Effector memory CD4-positive, alpha-beta T cell (primary cell): ENCODE measurements around the gene DNAJC4.

Experiments
- DNase-seq, 3 donors: peaks; one replicate each; pipeline ENCODE4 v3.0.0-alpha.2; 2020
- H3K27ac ChIP-seq: 2 replicates; pipeline ENCODE4 v1.7.0; 2013; ENCODE audit warnings: mild to moderate bottlenecking, low read length, moderate library complexity; ENCODE audit not compliant: insufficient read depth, poor library complexity, severe bottlenecking
- H3K27me3 ChIP-seq: replicated peaks from 2 replicates; pipeline ENCODE4 v1.7.0; 2013; ENCODE audit warnings: mild to moderate bottlenecking, low read length; ENCODE audit not compliant: insufficient read depth, control insufficient read depth, poor library complexity, severe bottlenecking
- H3K36me3 ChIP-seq: 2 replicates; pipeline ENCODE4 v1.7.0; 2013; ENCODE audit warnings: mild to moderate bottlenecking, low read length, moderate library complexity; ENCODE audit not compliant: control insufficient read depth, insufficient read depth
- H3K4me1 ChIP-seq: 2 replicates; pipeline ENCODE4 v1.7.0; 2013; ENCODE audit warnings: low read length, mild to moderate bottlenecking; ENCODE audit not compliant: control insufficient read depth, insufficient read depth, poor library complexity, severe bottlenecking
- H3K4me3 ChIP-seq: 2 replicates; pipeline ENCODE4 v1.7.0; 2013; ENCODE audit warnings: low read length, low read depth, mild to moderate bottlenecking; ENCODE audit not compliant: insufficient read depth, poor library complexity, severe bottlenecking
- H3K9me3 ChIP-seq: 2 replicates; pipeline ENCODE4 v1.7.0; 2013; ENCODE audit warnings: mild to moderate bottlenecking, low read length, moderate library complexity; ENCODE audit not compliant: control insufficient read depth

Gene DNAJC4

DNA sequence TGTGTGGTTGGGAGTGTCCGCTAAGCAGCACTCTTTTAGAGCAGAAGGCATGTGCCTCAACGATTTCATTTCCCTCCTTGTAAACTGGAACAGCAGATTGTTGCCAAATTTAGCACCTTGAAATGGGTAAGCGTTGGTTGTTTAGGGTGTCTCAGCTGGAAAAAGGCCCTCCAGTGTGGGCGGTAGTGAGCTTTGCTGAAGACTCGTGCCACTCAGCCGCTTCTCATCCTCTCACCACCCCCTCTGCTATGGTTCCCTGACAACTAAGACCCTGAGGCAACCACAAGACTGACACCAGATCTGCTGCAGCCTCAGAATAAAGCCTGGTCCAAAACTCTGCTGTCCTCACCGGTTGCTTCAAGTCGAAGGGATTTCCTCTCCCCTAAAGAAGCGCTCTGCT lies 33.7 kb upstream of the DNAJC4 start:
- peaks cover 87% of the 10 kb centered on the region for H3K36me3 ChIP-seq
- no peaks in the 10 kb centered on the region for H3K9me3 ChIP-seq
- H3K27me3 ChIP-seq, result no peaks in the 10 kb centered on the region
- DNase-seq, result no peak
- H3K4me3 ChIP-seq, result no peak overlapping the region
- no peaks in the 10 kb centered on the region for H3K4me1 ChIP-seq
- H3K27ac ChIP-seq, result no peak overlapping the region

DNA sequence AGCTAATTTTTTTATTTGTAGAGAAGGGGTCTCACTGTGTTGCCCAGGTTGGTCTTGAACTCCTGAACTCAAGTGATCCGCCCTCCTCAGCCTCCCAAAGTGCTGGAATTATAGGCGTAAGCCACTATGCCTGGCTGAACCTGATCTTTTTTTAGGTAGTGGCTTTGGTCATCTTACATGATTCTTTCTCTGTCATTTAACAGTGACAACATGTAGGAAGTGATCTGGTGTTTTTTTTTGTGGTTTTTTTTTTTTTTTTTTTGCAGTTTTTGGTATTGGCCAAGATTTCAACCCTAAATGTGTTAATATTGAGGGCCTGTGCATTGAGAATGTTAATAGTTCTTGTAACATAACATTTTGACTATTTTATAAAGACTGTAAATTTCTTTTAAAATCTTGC lies 31.8 kb upstream of the DNAJC4 start:
- H3K4me1 ChIP-seq, result no peaks in the 10 kb centered on the region
- H3K9me3 ChIP-seq, result no peaks in the 10 kb centered on the region
- DNase-seq, result no peak
- H3K27ac ChIP-seq, result no peak overlapping the region
- peaks cover 93% of the 10 kb centered on the region for H3K36me3 ChIP-seq
- H3K27me3 ChIP-seq, result no peaks in the 10 kb centered on the region
- no peak overlapping the region for H3K4me3 ChIP-seq

DNA sequence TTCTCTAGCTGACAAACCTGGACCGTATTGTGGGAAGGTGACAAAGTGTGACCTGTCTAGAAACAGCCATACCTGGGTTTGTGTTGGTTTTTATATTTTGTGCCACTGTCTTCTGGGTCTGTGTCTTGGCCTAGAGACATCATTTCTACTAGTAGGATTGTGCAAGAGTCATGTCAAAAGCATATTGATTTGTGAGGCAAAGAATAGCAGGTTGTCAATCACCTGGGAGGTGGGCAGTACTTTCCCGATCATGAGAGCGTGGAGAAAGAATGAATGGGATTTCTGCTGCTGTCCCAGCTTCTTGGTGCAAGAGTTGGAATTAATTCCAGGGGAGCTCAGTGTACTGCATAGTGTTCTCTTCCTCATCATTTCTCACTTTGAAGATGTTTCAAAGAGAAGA lies 28.8 kb upstream of the DNAJC4 start:
- Histone ChIP-seq H3K27me3 (no peaks in the 10 kb centered on the region), H3K4me1 (peaks cover 20% of the 10 kb centered on the region), H3K9me3 (no peaks in the 10 kb centered on the region), H3K4me3 (no peak overlapping the region), H3K36me3 (peaks cover 71% of the 10 kb centered on the region), H3K27ac (no peak overlapping the region)
- DNase-seq, result no peak

DNA sequence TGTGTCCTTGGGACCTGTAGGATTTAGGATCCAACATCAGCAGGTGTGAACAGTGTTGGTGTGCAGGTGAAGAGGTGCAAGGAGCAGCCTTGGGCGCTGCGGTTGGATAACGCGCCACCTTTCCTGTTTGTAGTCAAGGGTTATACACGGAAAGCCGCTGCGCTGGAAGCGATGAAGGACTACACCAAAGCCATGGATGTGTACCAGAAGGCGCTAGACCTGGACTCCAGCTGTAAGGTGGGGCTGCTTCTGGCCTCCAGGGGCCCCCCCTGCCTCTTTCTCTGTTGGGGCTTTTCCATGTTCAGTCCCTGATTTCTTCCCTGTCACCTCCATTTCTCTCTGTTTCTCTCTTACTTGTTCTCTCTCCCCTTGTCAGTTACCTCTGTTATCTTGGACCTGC lies 27.4 kb upstream of the DNAJC4 start:
- no peak for DNase-seq
- Histone ChIP-seq H3K27ac (no peak overlapping the region), H3K27me3 (no peaks in the 10 kb centered on the region), H3K36me3 (peaks cover 56% of the 10 kb centered on the region), H3K9me3 (no peaks in the 10 kb centered on the region), H3K4me1 (peaks cover 35% of the 10 kb centered on the region), H3K4me3 (no peak overlapping the region)

DNA sequence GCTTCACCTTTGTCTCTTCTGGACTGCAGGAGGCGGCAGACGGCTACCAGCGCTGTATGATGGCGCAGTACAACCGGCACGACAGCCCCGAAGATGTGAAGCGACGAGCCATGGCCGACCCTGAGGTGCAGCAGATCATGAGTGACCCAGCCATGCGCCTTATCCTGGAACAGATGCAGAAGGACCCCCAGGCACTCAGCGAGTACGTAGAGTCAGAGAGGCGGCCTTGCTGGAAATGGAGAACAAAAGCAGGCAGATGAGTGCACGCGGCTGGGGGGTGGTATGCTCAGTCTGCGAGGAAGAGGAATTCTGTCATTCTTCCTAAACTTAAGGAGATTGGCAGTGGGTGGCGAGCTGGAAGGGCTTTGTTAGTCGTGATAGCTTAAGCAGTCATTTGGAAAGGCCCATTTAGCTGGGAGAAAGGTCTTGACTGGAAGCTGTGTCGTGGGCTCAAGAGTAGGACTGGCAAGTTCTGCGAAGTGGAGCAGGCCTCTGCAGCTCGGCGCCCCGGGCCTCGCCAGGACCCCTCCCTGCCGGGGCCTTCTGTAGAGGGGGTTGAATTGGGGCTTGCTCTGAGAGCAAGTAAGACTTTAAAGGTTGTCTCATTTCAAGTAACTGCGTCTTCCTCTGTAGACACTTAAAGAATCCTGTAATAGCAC lies 26.8 kb upstream of the DNAJC4 start:
- H3K27me3 ChIP-seq, result no peaks in the 10 kb centered on the region
- H3K27ac ChIP-seq, result no peak overlapping the region
- no peak overlapping the region for H3K4me3 ChIP-seq
- peaks cover 40% of the 10 kb centered on the region for H3K4me1 ChIP-seq
- H3K36me3 ChIP-seq, result peaks cover 51% of the 10 kb centered on the region
- no peak for DNase-seq
- no peaks in the 10 kb centered on the region for H3K9me3 ChIP-seq

DNA sequence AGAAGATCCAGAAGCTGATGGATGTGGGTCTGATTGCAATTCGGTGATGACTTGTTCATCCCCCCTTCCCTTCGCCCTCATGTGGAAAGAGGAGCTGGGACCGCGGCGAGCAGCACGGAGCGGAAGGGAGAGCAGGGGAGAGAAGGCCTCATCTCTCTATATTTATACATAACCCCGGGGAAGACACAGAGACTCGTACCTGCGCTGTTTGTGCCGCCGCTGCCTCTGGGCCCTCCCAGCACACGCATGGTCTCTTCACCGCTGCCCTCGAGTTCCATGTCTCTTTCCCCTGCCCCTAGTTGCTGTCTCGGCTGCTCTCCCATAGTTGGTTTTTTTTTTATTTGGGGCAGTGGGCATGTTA lies 26.3 kb upstream of the DNAJC4 start:
- no peaks in the 10 kb centered on the region for H3K27me3 ChIP-seq
- H3K36me3 ChIP-seq, result peaks cover 46% of the 10 kb centered on the region
- H3K9me3 ChIP-seq, result no peaks in the 10 kb centered on the region
- H3K4me1 ChIP-seq, result peaks cover 43% of the 10 kb centered on the region
- H3K4me3 ChIP-seq, result no peak overlapping the region
- no peak overlapping the region for H3K27ac ChIP-seq
- DNase-seq, result no peak

DNA sequence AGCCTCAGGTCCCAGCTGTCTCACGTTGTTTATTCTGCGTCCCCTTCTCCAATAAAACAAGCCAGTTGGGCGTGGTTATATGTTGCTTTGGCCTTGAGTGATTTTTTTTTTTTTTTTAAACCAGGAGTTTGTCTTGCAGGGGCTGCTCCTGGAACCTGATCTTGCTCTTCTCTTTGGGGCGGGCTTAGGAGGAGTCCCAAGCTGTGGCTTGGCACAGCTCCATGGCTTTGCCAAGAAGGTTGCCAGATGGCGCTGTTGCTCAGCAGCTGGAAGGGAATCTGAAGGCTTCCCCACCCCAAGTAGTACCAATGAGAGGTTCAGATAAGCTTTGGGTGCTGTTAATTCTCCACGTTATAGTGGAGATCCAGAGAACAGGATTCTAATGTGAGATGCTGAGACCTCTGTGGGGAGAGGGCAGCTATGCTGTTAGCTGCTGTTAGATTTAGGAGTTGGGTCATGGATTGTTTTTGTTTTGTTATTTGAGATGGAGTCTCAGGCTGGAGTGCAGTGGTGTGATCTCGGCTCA lies 25.8 kb upstream of the DNAJC4 start:
- Histone ChIP-seq H3K36me3 (peaks cover 48% of the 10 kb centered on the region), H3K9me3 (no peaks in the 10 kb centered on the region), H3K4me1 (peaks cover 43% of the 10 kb centered on the region), H3K27me3 (no peaks in the 10 kb centered on the region), H3K27ac (no peak overlapping the region), H3K4me3 (no peak overlapping the region)
- DNase-seq, result peak; percentile 71 to 78 (median 73)

DNA sequence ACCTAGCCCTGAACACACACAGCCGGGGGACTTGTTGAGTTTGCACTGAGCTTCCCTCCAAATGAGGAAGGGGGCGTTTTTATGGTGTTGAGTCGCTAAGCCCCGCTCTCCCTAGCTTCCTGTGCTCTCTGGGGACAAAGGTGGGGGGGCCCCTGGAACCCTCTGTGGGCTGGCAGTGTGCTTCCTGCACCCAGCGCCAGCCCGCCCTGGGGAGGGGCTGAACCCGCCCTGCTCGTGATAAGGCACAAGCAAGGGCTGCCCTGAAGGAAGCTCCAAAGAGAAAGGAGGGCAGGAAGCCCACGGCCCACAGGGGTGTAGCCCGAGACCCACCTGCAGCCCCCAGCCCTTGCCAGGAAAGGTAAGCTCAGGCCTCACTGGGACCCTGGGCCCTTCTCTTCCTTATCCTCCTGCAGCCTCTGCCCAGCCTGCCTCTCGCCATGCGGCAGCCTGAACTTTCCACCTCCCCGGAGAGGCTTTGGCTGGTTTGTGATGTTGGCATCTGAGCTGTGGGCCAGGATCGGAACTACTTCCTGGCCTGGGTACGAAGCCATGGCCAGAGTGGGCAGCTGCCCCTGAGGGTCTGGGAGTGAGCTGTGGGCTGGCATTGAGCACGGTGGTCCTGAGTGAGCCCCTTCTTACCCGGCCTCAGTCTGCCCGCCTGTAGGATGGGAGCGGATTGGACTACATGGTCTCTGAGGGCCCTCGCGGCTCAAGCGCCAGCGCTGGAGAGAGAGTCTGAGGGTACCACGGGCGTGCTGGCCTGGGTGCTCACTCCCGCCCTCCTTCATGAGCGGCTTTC lies 23.7 kb upstream of the DNAJC4 start, which contains the start of gene FERMT3:
FERMT3 (plus strand) TSS at position 265 of the 799 bp plus-strand sequence. CDS start 644 bp downstream, outside the sequence.
- H3K4me1 ChIP-seq, result peaks cover 43% of the 10 kb centered on the region
- H3K4me3 ChIP-seq, result peak within 1 kb of the TSS; percentile 84
- peak in 2 of 3 donors; percentile 48 to 52 for DNase-seq

DNA sequence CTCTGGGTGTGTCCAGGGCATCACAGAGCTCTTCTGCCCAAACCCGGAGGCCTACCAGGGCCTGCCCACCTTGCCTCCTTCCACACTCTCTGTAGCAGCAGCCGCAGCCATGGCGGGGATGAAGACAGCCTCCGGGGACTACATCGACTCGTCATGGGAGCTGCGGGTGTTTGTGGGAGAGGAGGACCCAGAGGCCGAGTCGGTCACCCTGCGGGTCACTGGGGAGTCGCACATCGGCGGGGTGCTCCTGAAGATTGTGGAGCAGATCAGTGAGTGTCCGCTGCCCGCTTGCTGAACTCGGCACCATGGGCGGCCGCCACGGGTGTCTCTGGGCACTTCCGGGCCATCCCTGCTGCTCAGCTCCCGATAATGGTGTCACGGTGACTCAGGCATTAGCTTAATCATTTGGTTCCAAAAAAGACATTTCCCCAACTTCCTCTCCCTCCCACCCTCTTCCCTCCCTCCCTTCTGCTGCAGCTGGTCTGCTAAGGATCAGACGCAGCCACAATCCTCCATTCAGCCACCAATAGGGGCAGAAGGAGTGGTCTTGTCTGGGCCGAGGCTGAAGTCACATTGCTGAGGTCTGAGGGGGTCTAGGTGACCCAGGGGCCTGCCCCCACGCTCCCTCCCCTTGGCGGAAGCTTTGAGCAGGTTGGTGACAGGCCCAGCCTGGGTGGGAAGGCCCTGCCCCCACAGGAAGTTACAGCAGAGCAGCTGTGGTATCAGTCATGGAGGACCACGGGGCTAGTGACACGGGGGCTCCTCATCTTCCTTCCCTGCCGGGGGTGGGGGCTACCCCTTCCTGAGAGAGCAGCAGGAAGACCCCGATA lies 22.9 kb upstream of the DNAJC4 start:
- Histone ChIP-seq H3K27me3 (no peaks in the 10 kb centered on the region), H3K36me3 (peaks cover 48% of the 10 kb centered on the region), H3K4me3 (peak overlapping the region; percentile 84), H3K4me1 (peaks cover 43% of the 10 kb centered on the region), H3K27ac (peak overlapping the region; percentile 81), H3K9me3 (no peaks in the 10 kb centered on the region)
- DNase-seq, result peak; percentile 46 to 54 (median 46)

More for the DNA sequence above, 23.7 kb upstream of the DNAJC4 start, which contains the start of gene FERMT3:
- Histone ChIP-seq H3K36me3 (peaks cover 47% of the 10 kb centered on the region), H3K9me3 (no peaks in the 10 kb centered on the region), H3K27me3 (no peaks in the 10 kb centered on the region), H3K27ac (peak within 1 kb of the TSS; percentile 81)
